Measurements from ENCODE around the gene CRIP1. TPM values are rescaled to one million over a fixed set of nuclear protein-coding genes. Genes with fewer than 3 reads are reported as not detected.

CRIP1 gene
- total and polyA plus RNA-seq, 8 donors: 3.5 to 149 (median 60.1) TPM; not detected in 1

DNA sequence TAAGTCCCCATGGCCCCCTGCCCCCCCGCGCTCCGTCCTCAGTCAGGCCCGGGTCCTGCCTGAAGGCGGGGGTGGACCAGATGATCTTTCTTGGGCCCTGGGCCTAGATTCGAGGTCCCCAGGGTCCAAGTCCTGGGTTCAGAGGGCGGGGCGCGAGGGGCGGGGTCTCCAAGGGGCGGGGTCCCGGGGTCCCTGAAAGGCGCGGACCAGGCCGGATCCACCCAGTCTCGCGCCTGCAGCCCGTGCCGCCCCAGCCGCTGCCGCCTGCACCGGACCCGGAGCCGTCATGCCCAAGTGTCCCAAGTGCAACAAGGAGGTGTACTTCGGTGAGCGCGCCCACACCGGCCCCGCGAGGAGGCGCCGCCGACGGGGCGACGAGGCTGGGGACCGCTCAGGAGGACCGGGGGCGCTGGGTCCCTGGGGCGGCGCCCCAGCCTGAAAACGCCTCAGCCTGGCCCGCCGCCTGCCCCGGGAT is 325 bp downstream of the CRIP1 start:
- no peaks in the 10 kb centered on the region for H3K9me3 ChIP-seq
- no peaks in the 10 kb centered on the region for H3K36me3 ChIP-seq
- TF ChIP-seq, protein P1, sequence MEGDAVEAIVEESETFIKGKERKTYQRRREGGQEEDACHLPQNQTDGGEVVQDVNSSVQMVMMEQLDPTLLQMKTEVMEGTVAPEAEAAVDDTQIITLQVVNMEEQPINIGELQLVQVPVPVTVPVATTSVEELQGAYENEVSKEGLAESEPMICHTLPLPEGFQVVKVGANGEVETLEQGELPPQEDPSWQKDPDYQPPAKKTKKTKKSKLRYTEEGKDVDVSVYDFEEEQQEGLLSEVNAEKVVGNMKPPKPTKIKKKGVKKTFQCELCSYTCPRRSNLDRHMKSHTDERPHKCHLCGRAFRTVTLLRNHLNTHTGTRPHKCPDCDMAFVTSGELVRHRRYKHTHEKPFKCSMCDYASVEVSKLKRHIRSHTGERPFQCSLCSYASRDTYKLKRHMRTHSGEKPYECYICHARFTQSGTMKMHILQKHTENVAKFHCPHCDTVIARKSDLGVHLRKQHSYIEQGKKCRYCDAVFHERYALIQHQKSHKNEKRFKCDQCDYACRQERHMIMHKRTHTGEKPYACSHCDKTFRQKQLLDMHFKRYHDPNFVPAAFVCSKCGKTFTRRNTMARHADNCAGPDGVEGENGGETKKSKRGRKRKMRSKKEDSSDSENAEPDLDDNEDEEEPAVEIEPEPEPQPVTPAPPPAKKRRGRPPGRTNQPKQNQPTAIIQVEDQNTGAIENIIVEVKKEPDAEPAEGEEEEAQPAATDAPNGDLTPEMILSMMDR (IDR thresholded peaks at IDR 0.05): no peak
- TF ChIP-seq POLR2AphosphoS5 (IDR thresholded peaks at IDR 0.05): no peak
- TF ChIP-seq EP300 (IDR thresholded peaks at IDR 0.05): no peak
- no peak for TF ChIP-seq POLR2A (IDR thresholded peaks at IDR 0.05)
- 0 to 4% (median 1%) methylated on average over 13 to 45 of the region's 45 CpGs; no CpG with 5 or more reads in 1 of the 5 donors for WGBS, 5 donors
- peaks cover 69 to 92% (median 86%) of the 10 kb centered on the region in 4 donors for H3K4me1 ChIP-seq
- peaks cover 0 to 49% (median 10%) of the 10 kb centered on the region in 3 donors for H3K27me3 ChIP-seq
- intact Hi-C loops (cut with DNase I; ENCODE audit: low total_unique reads): no loop called here
- DNase-seq: peak in 1 of 2 donors; percentile 80
- H3K4me3 ChIP-seq: peak overlapping the region; percentile 42 to 91 (median 65)
- peak overlapping the region; percentile 40 to 97 (median 82) for H3K27ac ChIP-seq

DNA sequence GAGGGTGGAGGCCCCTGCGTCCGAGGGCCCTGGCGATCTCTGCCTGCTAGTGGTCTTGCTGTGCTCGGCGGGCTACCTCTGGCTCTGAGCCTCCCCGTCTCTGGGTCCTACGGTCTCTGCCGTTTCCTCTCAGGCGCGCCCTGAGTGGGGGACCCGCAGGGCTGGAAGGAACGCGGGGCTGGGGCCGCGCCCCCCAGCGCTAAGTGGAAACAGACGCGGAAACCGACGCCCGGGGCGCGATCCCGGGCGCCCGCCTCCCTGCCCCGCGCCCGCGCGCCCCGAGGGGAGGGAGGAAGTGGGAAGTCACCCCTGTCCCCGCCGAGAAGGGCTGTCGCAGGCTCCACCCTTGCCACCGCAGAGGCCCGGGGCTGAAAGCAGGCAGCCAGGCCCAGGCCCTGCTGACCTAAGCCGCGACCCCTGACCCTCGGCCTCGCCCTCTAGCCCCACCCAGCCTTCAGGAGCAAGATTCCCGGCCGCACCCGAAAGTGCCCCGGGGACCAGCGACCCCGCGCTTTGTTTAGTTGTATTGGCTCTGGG is 831 bp downstream of the CRIP1 start:
- H3K9me3 ChIP-seq: no peaks in the 10 kb centered on the region
- WGBS, 5 donors: 0 to 3% (median 2%) methylated on average over 2 to 48 of the region's 48 CpGs
- peak overlapping the region; percentile 42 to 91 (median 65) for H3K4me3 ChIP-seq
- H3K27ac ChIP-seq: peak overlapping the region; percentile 40 to 97 (median 82)
- H3K36me3 ChIP-seq: no peaks in the 10 kb centered on the region
- peaks cover 64 to 92% (median 84%) of the 10 kb centered on the region in 4 donors for H3K4me1 ChIP-seq
- TF ChIP-seq EP300 (IDR thresholded peaks at IDR 0.05) (no peak), POLR2AphosphoS5 (IDR thresholded peaks at IDR 0.05) (no peak), POLR2A (IDR thresholded peaks at IDR 0.05) (no peak)
- TF ChIP-seq, protein P1 (IDR thresholded peaks at IDR 0.05): no peak
- intact Hi-C loops (cut with DNase I; ENCODE audit: low total_unique reads): no loop called here
- peaks cover 0 to 49% (median 10%) of the 10 kb centered on the region in 3 donors for H3K27me3 ChIP-seq
- peak; percentile 62 to 79 for DNase-seq

DNA sequence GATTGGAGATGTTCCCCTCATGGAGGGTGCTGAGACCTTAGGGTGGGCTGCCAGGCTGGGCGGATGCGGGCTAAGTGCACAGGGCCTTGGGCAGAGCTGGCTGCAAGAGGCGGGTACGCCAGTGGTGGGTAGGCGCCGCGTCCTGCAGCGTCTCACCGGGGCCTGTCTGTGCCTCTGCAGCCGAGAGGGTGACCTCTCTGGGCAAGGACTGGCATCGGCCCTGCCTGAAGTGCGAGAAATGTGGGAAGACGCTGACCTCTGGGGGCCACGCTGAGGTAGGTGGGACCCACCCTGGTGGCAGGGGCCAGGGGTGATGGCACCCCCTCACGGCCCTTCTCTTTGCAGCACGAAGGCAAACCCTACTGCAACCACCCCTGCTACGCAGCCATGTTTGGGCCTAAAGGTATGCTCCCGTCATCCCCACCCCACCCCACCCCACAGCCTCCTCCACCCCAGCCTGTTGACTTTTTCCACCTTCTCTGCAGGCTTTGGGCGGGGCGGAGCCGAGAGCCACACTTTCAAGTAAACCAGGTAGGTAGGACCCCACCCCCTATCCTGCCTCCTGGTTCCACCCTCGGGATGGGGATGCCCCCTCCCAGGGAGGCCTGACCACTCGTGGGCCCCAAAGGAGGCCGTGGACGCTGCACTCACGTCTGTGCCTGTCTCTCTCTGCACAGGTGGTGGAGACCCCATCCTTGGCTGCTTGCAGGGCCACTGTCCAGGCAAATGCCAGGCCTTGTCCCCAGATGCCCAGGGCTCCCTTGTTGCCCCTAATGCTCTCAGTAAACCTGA is 1.5 kb downstream of the CRIP1 start:
- Histone ChIP-seq H3K27me3 (peaks cover 0 to 49% (median 10%) of the 10 kb centered on the region in 3 donors), H3K36me3 (no peaks in the 10 kb centered on the region), H3K27ac (peak overlapping the region; percentile 40 to 97 (median 95)), H3K9me3 (no peaks in the 10 kb centered on the region), H3K4me3 (peak overlapping the region; percentile 42 to 91 (median 65)), H3K4me1 (peaks cover 58 to 85% (median 77%) of the 10 kb centered on the region in 4 donors)
- DNase-seq: peak in 1 of 2 donors; percentile 87
- intact Hi-C loops (cut with DNase I; ENCODE audit: low total_unique reads): no loop called here
- 26 to 51% (median 37%) methylated on average over 19 to 26 of the region's 26 CpGs for WGBS, 5 donors
- no peak for TF ChIP-seq POLR2A (IDR thresholded peaks at IDR 0.05)
- no peak for TF ChIP-seq POLR2AphosphoS5 (IDR thresholded peaks at IDR 0.05)
- TF ChIP-seq, protein P1 (IDR thresholded peaks at IDR 0.05): no peak
- TF ChIP-seq EP300 (IDR thresholded peaks at IDR 0.05): no peak

DNA sequence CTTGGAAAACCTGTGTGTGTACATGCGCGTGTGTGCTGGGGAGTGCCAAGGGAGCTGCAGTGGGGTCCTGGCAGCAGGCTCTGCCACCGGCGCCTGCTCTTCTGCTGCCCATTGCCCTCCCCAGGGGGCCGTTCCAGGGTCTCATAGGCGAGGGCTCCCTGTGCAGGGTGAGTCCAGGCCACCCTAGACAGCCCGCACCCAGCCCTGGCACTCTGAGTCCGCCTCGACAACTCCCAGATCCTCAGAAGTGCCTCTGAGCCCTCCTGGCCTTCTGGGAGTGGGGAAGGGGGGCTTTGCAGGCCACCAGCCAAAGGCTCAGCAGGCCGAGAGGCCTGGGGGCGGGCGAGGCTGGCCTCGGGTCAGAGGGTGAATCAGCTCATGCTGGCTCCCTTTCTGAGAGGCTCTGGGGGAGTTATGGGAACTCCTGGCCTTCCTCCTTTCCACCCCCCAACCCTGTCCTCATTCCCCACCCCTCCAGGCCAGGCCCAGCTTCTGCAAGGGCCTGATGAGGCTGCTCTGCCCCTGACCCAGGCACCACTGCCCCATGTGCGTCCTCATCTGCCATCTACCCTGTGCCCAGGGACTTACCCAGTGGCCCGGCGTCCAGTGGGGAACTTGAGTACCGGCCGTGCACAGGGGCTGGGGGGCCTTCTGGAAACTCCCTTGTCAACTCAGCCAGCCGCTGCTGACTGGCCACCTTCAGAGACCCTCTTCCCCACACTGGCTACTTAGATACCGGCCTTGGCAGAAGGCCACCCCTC is 2.3 kb downstream of the CRIP1 start:
- Histone ChIP-seq H3K9me3 (no peaks in the 10 kb centered on the region), H3K36me3 (no peaks in the 10 kb centered on the region), H3K27ac (peak overlapping the region; percentile 94 to 97 (median 95)), H3K4me3 (peak overlapping the region; percentile 70 to 91 (median 78)), H3K27me3 (peaks cover 0 to 49% (median 10%) of the 10 kb centered on the region in 3 donors), H3K4me1 (peaks cover 50 to 78% (median 70%) of the 10 kb centered on the region in 4 donors)
- intact Hi-C loops (cut with DNase I; ENCODE audit: low total_unique reads): no loop called here
- 58 to 71% (median 64%) methylated on average over 18 to 20 of the region's 20 CpGs for WGBS, 5 donors
- TF ChIP-seq POLR2A (IDR thresholded peaks at IDR 0.05): no peak
- no peak for TF ChIP-seq EP300 (IDR thresholded peaks at IDR 0.05)
- TF ChIP-seq, protein P1 (IDR thresholded peaks at IDR 0.05): no peak
- no peak for TF ChIP-seq POLR2AphosphoS5 (IDR thresholded peaks at IDR 0.05)
- peak in 1 of 2 donors; percentile 48 for DNase-seq

Data from stomach (tissue), 9 donors.